ENCODE data around the gene ERC2.
"Not testable (repeated sequence)": the region's sequence is repeated elsewhere in the genome, so short reads cannot be mapped to it uniquely, and the experiment has no call there.

Gene ERC2

GRCh38 chr3:55505102-55505501, 963.2 kb downstream of the ERC2 start:
- H3K4me1 ChIP-seq; H3K9me3 ChIP-seq (ENCODE audit: control insufficient read depth, low read length); H3K27ac ChIP-seq; H3K79me2 ChIP-seq; H3K4me2 ChIP-seq (ENCODE audit: low read length); H3K9ac ChIP-seq; H3K4me3 ChIP-seq (ENCODE audit: low read depth, low read length); H3K27me3 ChIP-seq (ENCODE audit: control insufficient read depth, insufficient read depth, low read length); H3K36me3 ChIP-seq (ENCODE audit: control insufficient read depth, insufficient read depth, low read length): not testable (repeated sequence)
- peak overlapping the region; percentile 31 for H2AFZ ChIP-seq
- TF ChIP-seq, protein P1, sequence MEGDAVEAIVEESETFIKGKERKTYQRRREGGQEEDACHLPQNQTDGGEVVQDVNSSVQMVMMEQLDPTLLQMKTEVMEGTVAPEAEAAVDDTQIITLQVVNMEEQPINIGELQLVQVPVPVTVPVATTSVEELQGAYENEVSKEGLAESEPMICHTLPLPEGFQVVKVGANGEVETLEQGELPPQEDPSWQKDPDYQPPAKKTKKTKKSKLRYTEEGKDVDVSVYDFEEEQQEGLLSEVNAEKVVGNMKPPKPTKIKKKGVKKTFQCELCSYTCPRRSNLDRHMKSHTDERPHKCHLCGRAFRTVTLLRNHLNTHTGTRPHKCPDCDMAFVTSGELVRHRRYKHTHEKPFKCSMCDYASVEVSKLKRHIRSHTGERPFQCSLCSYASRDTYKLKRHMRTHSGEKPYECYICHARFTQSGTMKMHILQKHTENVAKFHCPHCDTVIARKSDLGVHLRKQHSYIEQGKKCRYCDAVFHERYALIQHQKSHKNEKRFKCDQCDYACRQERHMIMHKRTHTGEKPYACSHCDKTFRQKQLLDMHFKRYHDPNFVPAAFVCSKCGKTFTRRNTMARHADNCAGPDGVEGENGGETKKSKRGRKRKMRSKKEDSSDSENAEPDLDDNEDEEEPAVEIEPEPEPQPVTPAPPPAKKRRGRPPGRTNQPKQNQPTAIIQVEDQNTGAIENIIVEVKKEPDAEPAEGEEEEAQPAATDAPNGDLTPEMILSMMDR (IDR thresholded peaks at IDR 0.05), result peak; percentile 26

DNA sequence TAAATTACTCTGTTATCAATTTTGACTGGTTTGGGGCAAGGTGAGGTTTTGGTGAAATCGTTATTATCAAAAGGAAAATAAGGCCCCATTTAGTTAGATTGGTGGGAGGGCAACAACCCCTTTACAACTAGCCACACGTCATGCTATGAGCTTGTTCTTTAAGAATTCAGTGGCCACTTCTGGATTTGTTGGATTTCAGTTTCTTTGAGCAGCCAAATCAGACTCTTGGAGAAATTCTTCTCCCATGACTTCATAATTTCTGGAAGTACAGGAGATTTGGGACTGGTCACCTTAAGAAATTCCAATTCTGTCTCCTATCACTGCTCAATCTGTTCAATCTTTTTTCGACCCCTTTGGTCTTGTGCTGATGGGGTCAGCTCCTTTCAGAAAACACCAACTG, 966.4 kb downstream of the ERC2 start:
- Histone ChIP-seq H3K9ac (no peak overlapping the region), H3K36me3 (ENCODE audit: control insufficient read depth, insufficient read depth, low read length) (no peaks in the 10 kb centered on the region), H3K27me3 (ENCODE audit: control insufficient read depth, insufficient read depth, low read length) (no peaks in the 10 kb centered on the region), H2AFZ (no peak overlapping the region), H3K27ac (no peak overlapping the region), H3K4me1 (no peaks in the 10 kb centered on the region), H3K79me2 (no peaks in the 10 kb centered on the region), H3K4me3 (ENCODE audit: low read depth, low read length) (no peak overlapping the region), H3K4me2 (ENCODE audit: low read length) (no peak overlapping the region), H3K9me3 (ENCODE audit: control insufficient read depth, low read length) (no peaks in the 10 kb centered on the region)
- TF ChIP-seq, protein P1 (IDR thresholded peaks at IDR 0.05), result no peak

DNA sequence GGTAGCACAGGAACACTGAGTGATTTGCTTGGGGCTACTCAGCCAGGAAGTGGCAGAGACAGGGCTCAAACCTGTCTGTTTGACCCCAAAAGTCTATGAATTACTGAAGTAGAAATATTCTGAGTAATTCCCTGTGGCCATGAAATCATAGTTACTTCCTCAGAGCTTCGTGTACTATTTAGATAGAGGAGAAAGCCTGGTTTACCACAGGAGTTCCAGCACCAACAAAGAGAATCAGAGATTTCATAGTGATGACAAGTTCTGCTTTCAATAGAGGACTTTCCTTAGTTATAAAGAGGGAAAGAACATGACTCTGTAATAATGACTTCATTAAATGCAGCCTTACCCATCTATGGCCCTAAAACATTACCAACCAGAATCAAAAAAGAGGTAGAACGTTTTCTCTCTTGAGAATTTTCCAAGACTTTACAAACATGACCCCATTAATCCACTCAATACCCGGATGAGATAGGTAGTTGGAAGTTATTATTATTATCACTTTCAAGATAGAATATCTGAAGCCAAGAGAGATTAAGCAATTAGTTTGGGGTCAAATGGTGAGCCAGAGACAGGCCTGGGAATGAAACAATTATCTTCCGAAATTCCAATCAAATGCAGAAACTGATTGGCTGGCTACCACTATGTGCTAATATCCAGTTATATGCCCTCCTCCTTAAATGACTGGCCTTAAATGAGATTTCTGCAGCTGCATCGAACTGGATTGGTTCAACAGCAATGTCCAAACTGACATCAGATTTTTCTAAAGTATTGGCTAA, 967.5 kb downstream of the ERC2 start:
- H2AFZ ChIP-seq, result no peak overlapping the region
- TF ChIP-seq, protein P1 (IDR thresholded peaks at IDR 0.05), result no peak
- no peaks in the 10 kb centered on the region for H3K36me3 ChIP-seq (ENCODE audit: control insufficient read depth, insufficient read depth, low read length)
- H3K4me1 ChIP-seq, result no peaks in the 10 kb centered on the region
- H3K27ac ChIP-seq, result no peak overlapping the region
- no peak overlapping the region for H3K9ac ChIP-seq
- H3K27me3 ChIP-seq (ENCODE audit: control insufficient read depth, insufficient read depth, low read length), result no peaks in the 10 kb centered on the region
- H3K4me2 ChIP-seq (ENCODE audit: low read length), result no peak overlapping the region
- no peaks in the 10 kb centered on the region for H3K9me3 ChIP-seq (ENCODE audit: control insufficient read depth, low read length)
- H3K4me3 ChIP-seq (ENCODE audit: low read depth, low read length), result no peak overlapping the region
- no peaks in the 10 kb centered on the region for H3K79me2 ChIP-seq

GRCh38 chr3:55498520-55498919, 969.7 kb downstream of the ERC2 start:
- Histone ChIP-seq H3K9me3 (ENCODE audit: control insufficient read depth, low read length) (no peaks in the 10 kb centered on the region), H2AFZ (no peak overlapping the region), H3K36me3 (ENCODE audit: control insufficient read depth, insufficient read depth, low read length) (no peaks in the 10 kb centered on the region), H3K4me2 (ENCODE audit: low read length) (no peak overlapping the region), H3K27ac (no peak overlapping the region), H3K27me3 (ENCODE audit: control insufficient read depth, insufficient read depth, low read length) (no peaks in the 10 kb centered on the region), H3K79me2 (no peaks in the 10 kb centered on the region), H3K4me3 (ENCODE audit: low read depth, low read length) (no peak overlapping the region), H3K9ac (no peak overlapping the region), H3K4me1 (no peaks in the 10 kb centered on the region)
- TF ChIP-seq, protein P1 (IDR thresholded peaks at IDR 0.05), result no peak

GRCh38 chr3:55497250-55497649, 971.0 kb downstream of the ERC2 start:
- H3K36me3 ChIP-seq (ENCODE audit: control insufficient read depth, insufficient read depth, low read length), result no peaks in the 10 kb centered on the region
- no peaks in the 10 kb centered on the region for H3K27me3 ChIP-seq (ENCODE audit: control insufficient read depth, insufficient read depth, low read length)
- no peak overlapping the region for H3K27ac ChIP-seq
- H3K79me2 ChIP-seq, result no peaks in the 10 kb centered on the region
- H2AFZ ChIP-seq, result no peak overlapping the region
- H3K4me3 ChIP-seq (ENCODE audit: low read depth, low read length), result no peak overlapping the region
- H3K4me2 ChIP-seq (ENCODE audit: low read length), result no peak overlapping the region
- H3K9me3 ChIP-seq (ENCODE audit: control insufficient read depth, low read length), result no peaks in the 10 kb centered on the region
- TF ChIP-seq, protein P1 (IDR thresholded peaks at IDR 0.05), result no peak
- H3K9ac ChIP-seq, result no peak overlapping the region
- H3K4me1 ChIP-seq, result no peaks in the 10 kb centered on the region
